Vagina (tissue), 2 donors: ENCODE data around the gene GPR142. TPM values are rescaled to one million over a fixed set of nuclear protein-coding genes. Genes with fewer than 3 reads are reported as not detected.

Experiments
- DNase-seq, 2 donors: peaks; one replicate each; pipeline ENCODE4 v3.0.0-alpha.2; 2017; ENCODE audit errors: extremely low spot score in 2 of 2
- H3K27ac ChIP-seq: fragments of 200-600 bp; sonication (generic); one replicate; pipeline ENCODE4 v1.5.1; 2019
- H3K27me3 ChIP-seq: fragments of 200-600 bp; sonication (generic); one replicate; pipeline ENCODE4 v1.5.1; 2019
- H3K36me3 ChIP-seq, 2 donors: fragments of 200-600 bp; sonication (generic); one replicate each; pipeline ENCODE4 v1.5.1; 2017 to 2019
- H3K4me1 ChIP-seq: fragments of 200-600 bp; sonication (generic); one replicate; pipeline ENCODE4 v1.5.1; 2019
- H3K4me3 ChIP-seq, 2 donors: fragments of 200-600 bp; sonication (generic); 1 replicate in 1 of 2; 2 replicates in 1 of 2; pipeline ENCODE4 v1.5.1; 2016 to 2019
- H3K9me3 ChIP-seq: fragments of 200-600 bp; sonication (generic); one replicate; pipeline ENCODE4 v1.5.1; 2019
- CTCF ChIP-seq, 3 experiments: fragments of 450-650 bp in 2 of 3; fragments of 200-600 bp in 1 of 3; sonication (generic) in 1 of 3; IDR thresholded peaks; one replicate each; pipeline ENCODE4 v1.5.1; 2017 to 2019; ENCODE audit warnings: antibody characterized with exemption in 3 of 3, mild to moderate bottlenecking in 2 of 3, moderate library complexity in 2 of 3
- POLR2A ChIP-seq, 2 donors: fragments of 450-650 bp; IDR thresholded peaks; one replicate each; pipeline ENCODE4 v1.6.1; 2017; ENCODE audit warnings: antibody characterized with exemption in 2 of 2, mild to moderate bottlenecking in 2 of 2, moderate library complexity in 2 of 2
- POLR2AphosphoS5 ChIP-seq, 2 donors: sonication (generic); formaldehyde crosslinking; IDR thresholded peaks; one replicate each; pipeline ENCODE4 v1.9.0; 2017; ENCODE audit warnings: antibody characterized with exemption in 2 of 2, mild to moderate bottlenecking in 2 of 2, low read depth in 1 of 2; ENCODE audit not compliant: insufficient read depth in 1 of 2
- intact Hi-C: fragments of 100-400 bp; cut with DNase I; formaldehyde crosslinking; loops from one replicate; pipeline ENCODE4 v1.15.1; 2023
- total RNA-seq: library from RNA; depleted of rRNA; stranded (reverse); fragments of >200 nt; gene quantifications from one replicate; pipeline ENCODE4 v1.2.3, GENCODE V29; 2016

Gene GPR142
- total RNA-seq, 1 donor from 2014 or later = 0.98 TPM

GRCh38 chr17:74350486-74350885, 16.8 kb upstream of the GPR142 start:
- H3K4me3 ChIP-seq = no peak overlapping the region
- DNase-seq = no peak
- H3K9me3 ChIP-seq = no peaks in the 10 kb centered on the region
- no peak overlapping the region for H3K27ac ChIP-seq
- intact Hi-C loops = no loop called here
- TF ChIP-seq POLR2A (IDR thresholded peaks at IDR 0.05) (no peak), CTCF (IDR thresholded peaks at IDR 0.05) (no peak), POLR2AphosphoS5 (IDR thresholded peaks at IDR 0.05; ENCODE audit: insufficient read depth in 1 of 2, low read depth in 1 of 2) (no peak)
- no peaks in the 10 kb centered on the region for H3K36me3 ChIP-seq
- peaks cover 4% of the 10 kb centered on the region for H3K4me1 ChIP-seq
- H3K27me3 ChIP-seq = no peaks in the 10 kb centered on the region

GRCh38 chr17:74351552-74352210, 15.6 kb upstream of the GPR142 start:
- Histone ChIP-seq H3K9me3 (no peaks in the 10 kb centered on the region), H3K36me3 (no peaks in the 10 kb centered on the region), H3K4me1 (no peaks in the 10 kb centered on the region), H3K27ac (no peak overlapping the region), H3K4me3 (no peak overlapping the region), H3K27me3 (no peaks in the 10 kb centered on the region)
- intact Hi-C loops = no loop called here
- no peak for TF ChIP-seq CTCF (IDR thresholded peaks at IDR 0.05)
- TF ChIP-seq POLR2A (IDR thresholded peaks at IDR 0.05) = no peak
- TF ChIP-seq POLR2AphosphoS5 (IDR thresholded peaks at IDR 0.05; ENCODE audit: insufficient read depth in 1 of 2, low read depth in 1 of 2) = no peak
- no peak for DNase-seq

GRCh38 chr17:74353446-74354060, 13.8 kb upstream of the GPR142 start:
- no peak for DNase-seq
- peaks cover 11% of the 10 kb centered on the region for H3K4me1 ChIP-seq
- TF ChIP-seq CTCF (IDR thresholded peaks at IDR 0.05) = no peak
- TF ChIP-seq POLR2A (IDR thresholded peaks at IDR 0.05) = no peak
- no peak for TF ChIP-seq POLR2AphosphoS5 (IDR thresholded peaks at IDR 0.05; ENCODE audit: insufficient read depth in 1 of 2, low read depth in 1 of 2)
- H3K9me3 ChIP-seq = no peaks in the 10 kb centered on the region
- H3K27ac ChIP-seq = no peak overlapping the region
- no peaks in the 10 kb centered on the region for H3K27me3 ChIP-seq
- H3K4me3 ChIP-seq = no peak overlapping the region
- no peaks in the 10 kb centered on the region for H3K36me3 ChIP-seq
- intact Hi-C loops = no loop called here

- Histone ChIP-seq H3K4me1 (peaks cover 11% of the 10 kb centered on the region), H3K9me3 (no peaks in the 10 kb centered on the region), H3K27ac (no peak overlapping the region), H3K27me3 (no peaks in the 10 kb centered on the region), H3K4me3 (no peak overlapping the region), H3K36me3 (no peaks in the 10 kb centered on the region)
- intact Hi-C loops = no loop called here
- TF ChIP-seq POLR2AphosphoS5 (IDR thresholded peaks at IDR 0.05; ENCODE audit: insufficient read depth in 1 of 2, low read depth in 1 of 2) = no peak
- peak in 1 of 3 experiments; percentile 17 for TF ChIP-seq CTCF (IDR thresholded peaks at IDR 0.05)
- DNase-seq = no peak
Measured at GRCh38 chr17:74354123-74354522, 13.2 kb upstream of the GPR142 start.

GRCh38 chr17:74354561-74354960, 12.7 kb upstream of the GPR142 start:
- DNase-seq = no peak
- TF ChIP-seq POLR2A (IDR thresholded peaks at IDR 0.05) = no peak
- no peak for TF ChIP-seq POLR2AphosphoS5 (IDR thresholded peaks at IDR 0.05; ENCODE audit: insufficient read depth in 1 of 2, low read depth in 1 of 2)
- Histone ChIP-seq H3K27me3 (no peaks in the 10 kb centered on the region), H3K9me3 (no peaks in the 10 kb centered on the region), H3K36me3 (no peaks in the 10 kb centered on the region), H3K4me3 (no peak overlapping the region), H3K4me1 (peaks cover 11% of the 10 kb centered on the region), H3K27ac (no peak overlapping the region)
- intact Hi-C loops = no loop called here
